ENCODE data around the gene HTR4.

Gene HTR4

DNA sequence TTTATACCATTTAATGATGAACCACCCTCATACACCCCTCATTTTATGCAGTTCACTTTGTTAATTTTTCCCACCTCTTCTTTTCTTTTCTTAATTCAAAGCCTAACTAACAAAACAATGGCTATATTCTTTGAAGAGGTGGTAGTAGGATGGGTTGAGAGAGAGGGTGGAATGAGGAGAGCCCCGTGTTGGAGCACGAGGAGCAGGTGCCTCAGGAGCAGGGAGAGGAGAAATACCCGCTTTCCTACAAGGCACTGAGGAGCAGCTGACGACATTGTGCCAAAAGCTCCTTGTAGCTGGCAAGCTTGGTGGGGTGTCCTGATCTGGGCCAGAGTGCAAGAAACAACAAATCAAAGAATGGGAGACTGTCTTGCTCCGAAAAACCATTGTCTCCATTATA is 129.6 kb downstream of the HTR4 start:
- DNase-seq: no peak

DNA sequence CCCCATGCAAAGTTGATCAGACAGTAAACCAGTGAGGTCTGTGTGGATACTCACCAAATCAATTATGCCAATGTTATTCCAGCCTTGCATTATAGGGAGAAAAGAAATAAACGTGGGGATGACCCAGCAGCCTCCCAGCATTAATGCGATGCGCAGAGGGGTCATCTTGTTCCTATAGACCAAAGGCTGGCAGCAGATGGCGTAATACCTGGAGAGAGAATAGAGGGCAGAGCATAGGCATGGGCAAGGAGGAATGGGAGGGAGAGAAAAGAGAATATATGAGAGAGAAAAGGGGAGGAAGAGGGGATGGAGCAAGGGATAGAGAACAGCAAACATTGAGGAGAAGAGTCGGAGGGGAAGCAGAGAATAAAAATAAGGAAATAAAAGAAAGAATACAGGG is 131.2 kb downstream of the HTR4 start:
- DNase-seq: no peak

DNA sequence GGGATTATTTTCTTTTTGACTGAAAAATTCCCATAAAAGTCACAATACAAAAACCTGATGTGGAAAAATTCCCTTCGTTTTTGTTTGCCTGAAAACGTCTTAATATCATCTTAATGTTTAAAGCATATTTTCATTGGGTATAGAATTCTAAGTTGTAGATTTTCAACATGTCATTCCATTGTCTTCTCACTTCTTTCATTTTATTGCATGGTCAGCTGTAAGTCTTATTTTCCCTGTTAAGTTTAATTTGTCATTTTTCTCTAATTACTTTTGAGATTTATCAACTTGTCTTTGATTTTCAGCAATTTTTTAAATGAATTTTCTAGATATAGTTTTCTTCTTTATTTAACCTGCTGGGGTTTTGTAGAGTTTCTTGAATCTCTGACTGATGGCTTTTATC is 138.9 kb downstream of the HTR4 start:
- no peak for DNase-seq

DNA sequence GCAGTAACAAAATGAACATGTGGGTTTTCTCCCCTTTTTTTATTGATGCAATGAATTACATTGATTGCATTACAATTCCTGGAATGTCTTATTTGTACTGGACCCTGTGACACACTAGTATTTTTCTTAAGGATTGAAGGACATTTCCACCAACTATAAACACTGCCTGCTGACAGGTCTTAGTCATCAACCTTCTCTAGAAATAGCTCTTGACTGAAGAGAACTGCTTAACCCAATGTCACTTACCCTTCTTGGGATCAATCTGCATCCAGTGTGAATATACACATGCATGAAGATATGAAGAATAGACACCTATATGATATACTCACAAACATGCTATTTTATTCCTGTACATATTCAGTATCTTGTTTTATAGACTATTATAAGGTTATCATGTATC is 140.0 kb downstream of the HTR4 start:
- DNase-seq: no peak

DNA sequence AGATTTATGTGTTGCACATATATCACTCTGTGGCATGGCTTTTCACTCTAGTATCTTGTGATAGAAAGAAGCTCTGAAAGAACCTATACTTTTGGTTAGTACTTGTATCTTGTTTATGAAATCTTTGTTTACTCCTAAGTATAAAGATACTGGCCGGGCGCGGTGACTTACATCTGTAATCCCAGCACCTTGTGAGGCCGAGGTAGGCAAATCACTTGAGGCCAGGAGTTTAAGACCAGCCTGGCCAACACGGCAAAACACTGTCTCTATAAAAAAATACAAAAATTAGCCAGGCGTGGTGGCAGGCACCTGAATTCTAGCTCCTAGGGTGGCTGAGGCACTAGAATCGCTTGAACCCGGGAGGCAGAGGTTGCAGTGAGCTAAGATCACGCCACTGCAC is 141.8 kb downstream of the HTR4 start:
- DNase-seq: no peak

DNA sequence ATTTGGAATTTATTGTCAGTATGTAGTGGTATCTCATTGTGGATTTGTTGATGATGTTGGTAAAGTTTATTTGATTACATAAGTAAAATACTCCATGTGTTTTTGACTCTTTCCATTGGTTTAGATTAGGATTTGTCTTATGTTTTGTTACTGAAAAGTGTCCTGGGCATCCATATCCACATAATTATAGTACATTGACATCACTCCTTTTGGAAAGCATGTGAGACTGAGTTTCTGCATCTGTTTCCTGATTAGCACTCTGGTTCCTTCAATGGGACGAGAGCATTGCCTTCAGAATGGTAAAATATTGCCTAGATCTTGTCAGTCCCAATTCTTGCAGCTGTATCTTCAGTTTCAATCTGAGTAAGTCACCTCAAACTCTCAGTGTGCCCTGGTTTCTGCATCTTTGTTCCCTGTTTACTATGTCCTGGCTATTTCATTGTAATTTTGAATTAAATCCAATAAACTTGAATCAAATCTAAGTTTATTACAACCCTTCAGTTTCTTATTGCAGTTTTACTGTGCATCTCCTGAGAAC is 142.4 kb downstream of the HTR4 start:
- DNase-seq: no peak

DNA sequence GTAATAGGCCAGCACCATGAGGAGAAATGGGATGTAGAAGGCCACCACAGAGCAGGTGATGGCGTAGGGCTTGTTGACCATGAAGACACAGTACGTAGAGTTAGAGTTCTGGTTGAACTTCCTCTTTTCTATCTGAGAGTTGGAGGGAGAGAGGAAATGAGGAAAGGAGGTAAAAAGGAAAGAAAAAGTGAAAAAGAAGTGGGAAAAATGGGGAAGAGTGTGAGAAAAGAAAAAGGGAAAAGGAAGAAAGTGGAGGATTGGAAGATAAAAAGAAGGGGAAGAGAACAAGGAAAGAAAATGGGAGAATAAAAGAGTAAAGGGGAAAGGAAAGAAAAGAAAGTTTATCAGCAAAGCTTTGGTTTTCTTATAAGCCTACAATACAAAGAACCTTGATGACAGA is 144.4 kb downstream of the HTR4 start:
- DNase-seq: no peak

DNA sequence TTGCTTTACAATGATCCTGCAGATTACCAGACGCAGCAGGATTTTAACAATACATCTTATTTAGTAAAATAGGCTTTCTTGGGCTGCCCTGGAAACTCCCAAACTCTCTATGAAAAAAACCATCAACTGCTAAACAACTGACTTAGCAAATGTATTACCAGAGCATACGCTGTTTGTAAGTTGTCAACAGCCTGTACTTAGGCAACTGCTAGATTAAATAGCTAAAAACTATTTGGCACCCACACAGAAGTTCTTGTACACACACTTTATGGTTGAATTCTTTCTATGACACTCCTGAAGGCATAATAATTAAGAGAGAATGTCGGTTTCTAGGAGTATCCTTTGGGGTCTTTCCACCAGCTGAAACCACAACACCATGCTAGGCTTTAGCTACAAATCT is 146.7 kb downstream of the HTR4 start:
- no peak for DNase-seq

DNA sequence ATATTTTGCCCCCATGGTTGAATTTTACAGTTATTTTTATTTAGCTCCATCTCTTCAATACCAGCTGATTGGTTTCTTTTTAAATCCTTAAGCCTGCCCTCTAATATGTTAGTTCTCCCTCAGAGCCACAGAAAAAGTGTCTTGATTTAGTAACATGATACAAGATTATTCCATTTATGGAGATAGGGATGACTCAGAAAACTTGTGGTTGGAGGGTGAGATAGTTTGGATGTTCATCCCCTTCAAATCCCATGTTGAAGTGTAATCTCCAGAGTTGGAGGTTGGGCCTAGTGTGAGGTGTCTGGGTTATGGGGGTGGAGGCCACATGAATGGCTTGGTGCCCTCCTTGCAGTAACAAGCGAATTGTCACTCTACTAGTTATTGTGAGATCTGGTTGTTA is 154.9 kb downstream of the HTR4 start:
- no peak for DNase-seq

DNA sequence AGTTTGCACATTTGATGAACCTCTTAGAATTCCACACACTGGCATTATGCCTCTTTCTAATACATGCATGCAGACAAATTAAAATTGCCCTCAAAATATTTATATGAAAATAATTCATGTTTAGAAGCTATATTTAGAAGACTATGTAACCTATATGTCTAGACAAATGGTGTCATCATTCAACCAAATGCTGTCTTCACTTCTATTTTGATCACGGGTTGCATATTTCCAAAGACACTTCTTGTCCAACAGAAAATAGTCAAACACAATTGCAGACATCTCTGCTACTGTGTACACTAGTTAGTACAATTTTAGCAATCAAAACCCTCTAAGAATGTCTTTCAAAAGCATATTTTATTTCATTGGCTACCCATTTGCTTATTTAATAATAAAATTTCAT is 156.6 kb downstream of the HTR4 start:
- no peak for DNase-seq

DNA sequence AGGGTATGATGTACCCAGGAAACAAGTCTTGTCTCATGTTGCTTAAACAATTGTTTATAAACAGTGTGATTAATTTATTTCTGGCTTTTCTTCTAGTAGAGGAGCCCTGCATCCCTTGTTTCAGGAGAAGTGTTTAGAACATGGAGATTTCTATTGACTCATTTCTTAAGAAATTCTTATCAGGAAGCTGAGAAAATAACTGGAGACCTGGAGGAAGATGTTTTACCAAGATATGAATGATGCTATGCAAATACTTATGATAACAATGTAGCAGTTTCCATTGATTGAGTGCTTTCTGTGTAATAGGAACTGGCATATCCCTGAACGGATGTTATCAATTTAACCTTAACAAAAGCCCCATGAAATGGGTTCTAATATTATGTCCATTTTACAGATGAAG is 162.0 kb downstream of the HTR4 start:
- no peak for DNase-seq

DNA sequence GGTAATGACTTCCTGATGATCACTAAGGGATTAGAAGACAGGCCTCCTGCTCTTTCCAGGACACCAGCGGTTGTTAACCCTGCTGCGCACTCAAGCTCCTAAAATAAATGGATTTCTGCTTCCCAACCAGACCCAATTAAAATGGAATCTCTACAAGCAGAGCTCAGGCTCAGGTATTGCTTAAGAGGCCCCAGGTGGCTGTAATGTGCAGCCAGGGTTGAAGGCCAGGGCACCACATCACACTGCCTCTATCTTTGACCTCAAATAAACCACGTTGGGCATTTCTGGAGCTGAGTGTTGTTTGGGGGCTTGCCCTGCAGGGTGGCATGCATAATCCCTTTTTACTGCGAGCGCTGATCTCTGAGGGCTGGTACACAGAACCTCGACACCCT is 162.5 kb downstream of the HTR4 start:
- DNase-seq: no peak

DNA sequence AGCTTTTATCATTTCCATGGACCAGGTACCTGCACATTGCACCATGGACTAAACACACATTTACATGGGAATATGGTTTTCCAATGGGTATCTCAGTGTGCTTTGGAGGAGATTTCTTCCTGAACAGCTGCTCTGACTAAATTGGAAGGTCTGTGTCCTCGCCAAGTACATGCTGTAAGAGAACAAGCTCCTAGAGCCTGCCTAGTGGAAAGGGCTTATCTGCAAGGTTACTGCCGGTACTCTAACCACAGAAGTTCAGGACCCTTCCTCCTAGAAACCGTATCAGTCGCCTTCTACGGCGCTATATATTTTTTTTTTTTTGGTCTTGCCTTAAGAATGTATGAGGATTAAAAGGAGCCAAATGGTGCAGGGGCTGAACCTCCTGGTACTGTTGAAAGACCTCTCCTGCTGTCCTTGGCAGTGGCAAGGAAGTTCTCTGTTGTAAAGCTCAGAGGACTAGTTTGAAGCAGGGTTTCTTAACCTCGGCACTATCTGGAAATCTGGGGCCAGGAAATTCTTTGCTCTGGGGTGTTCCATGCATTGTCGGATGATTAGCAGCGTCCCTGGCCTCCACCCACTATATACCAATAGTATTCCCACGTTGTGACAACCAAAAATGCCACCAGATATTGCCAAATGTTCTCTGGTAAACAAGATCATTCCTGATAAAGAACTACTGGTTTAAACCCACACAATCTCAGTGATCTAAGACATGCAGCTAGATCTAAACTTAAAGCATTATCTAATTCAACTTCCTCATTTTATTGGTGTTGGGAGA is 163.1 kb downstream of the HTR4 start:
- no peak for DNase-seq

DNA sequence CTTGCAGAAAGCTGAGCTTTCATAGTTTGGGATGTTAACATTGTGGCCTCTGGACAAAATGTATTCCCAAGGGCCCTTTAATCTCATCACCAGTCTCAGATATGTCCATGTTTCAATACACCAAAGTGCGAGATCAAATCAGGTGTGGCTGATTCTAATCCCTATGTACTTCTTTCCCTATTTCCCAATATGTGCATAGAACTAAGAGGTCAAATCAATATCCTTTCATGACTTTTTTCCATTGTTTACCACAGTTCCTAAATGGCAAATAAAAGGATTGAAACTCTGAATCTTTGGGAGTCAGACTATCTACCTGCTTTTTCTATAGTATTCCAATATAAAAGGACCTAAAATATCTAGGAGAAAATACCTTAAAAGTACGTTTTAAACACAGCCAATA is 165.6 kb downstream of the HTR4 start:
- DNase-seq: no peak

DNA sequence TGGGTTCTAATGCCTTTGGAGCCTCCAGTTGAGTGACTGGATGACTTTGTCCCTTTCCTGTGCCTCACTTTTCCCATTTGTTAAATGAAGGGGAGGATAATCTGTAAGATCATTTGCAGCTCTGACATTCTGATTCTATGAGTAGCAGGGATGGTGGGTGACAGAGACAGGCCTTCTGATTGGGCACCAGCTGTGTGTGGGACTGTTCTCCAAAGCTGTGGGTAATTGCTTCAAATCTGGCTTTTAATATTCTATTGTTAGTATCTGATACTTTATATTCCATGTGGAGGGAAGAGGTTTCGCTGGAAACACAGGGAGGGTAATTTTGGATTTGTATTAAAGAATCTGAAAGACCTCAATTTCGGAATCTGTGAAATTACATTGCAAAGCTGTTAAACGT is 167.9 kb downstream of the HTR4 start:
- no peak for DNase-seq

DNA sequence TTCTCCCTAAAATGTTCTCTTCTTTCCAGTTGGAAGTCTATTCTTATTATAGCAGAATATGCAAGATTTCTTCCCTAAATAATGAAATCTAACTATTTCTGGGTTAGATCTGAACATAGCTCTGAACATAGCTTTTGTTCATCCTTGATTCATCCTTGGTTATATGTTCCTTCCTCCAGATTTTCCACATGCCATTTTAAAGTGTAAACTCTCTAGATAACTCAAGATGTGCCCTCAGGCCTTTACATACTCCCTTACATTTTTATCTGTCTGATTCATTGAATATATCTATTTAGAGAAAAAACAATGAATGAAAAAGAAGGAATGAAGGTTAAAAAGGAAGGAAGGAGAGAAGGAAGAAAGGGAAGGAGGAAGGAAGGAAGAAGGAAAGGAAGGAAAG is 169.7 kb downstream of the HTR4 start:
- no peak for DNase-seq

DNA sequence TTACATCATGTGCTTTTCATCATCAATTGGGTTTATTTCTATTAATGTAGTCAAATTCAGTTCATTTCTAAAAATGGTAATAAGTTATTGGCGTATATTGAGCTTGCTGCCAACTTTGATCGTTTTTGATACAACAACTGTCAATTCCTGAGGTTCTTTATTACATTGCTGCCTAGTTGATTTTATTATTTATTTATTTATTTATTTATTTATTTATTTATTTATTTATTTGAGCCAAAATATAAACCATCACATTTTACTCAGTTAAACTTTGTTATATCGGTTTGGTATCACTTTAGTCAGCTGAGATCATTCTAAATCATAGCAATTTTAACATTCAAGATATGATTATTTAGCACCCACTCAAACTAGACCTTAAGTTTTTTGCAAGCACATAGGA is 170.6 kb downstream of the HTR4 start:
- DNase-seq: no peak

DNA sequence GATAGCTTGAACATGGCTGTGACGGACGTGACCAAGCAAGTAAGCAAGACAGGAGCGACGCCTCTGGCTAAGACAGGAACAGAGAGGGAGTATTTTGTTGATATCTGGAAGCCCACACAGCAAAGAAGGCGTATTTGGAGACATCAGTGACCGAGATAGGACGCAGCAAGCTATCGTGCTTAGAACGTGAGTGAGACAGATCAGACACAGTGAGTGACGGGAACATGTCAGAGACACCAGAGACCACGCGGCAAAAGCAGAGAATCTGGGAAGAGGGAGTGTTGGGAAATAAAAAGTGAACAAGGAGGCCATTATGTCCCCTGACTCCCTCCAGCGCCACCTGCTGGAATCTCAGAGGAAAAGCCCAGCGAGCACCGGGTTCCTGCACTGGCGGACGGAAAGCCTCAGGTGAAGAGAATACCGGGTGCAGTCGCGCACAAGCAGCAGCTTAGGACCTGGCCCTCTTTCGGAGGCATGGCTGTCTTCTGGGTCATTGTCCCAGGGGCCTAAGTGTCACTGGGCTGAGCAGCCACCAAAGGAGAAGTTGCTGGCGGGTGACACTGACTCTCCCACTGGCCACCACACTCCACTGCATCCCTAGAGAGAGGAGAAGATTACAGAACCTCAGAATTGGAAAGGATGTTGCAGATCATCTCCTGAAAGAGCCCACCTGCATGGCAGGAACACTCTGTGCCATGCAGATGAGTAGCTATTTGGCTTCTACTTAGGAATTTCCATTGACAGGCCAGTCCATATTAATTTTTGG is 171.4 kb downstream of the HTR4 start:
- DNase-seq: no peak

DNA sequence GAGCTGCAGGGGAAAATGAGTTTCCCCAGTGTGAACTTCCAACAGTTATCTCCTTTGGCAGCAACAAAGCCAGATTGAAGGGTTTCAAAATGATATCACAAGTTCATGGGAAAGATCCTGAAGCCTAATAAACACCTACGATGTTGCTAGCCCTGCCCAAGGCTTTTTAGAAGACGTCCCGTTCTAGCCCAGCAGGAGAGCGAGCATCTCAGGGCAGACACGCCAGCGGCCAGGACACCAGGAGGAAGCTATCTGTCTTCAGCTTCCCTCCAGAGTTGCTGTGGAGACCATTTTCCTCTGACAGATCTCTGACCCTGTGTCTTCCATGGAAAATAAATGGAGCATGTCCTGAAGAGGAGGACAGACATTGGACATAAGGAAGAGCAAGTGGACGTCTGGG is 172.1 kb downstream of the HTR4 start:
- DNase-seq: no peak

DNA sequence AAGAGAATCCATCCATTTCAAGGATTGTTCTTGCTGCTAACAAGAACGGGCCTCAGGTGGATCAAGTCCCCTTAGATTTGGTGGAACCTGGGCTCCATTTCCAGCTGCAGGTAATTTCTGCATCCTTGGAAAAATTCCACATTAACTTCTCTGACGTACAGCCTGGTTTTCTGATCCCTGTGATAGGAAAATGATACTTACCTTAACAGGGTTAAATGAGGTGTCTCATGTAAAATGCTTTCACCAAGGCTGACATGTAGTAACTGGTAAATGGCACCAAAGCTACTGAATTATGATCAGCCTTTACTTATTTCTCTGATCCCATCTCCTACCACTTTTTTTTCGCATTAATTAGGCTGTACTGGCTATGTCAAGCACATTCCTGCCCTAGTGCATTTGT is 176.9 kb downstream of the HTR4 start:
- DNase-seq: no peak

DNA sequence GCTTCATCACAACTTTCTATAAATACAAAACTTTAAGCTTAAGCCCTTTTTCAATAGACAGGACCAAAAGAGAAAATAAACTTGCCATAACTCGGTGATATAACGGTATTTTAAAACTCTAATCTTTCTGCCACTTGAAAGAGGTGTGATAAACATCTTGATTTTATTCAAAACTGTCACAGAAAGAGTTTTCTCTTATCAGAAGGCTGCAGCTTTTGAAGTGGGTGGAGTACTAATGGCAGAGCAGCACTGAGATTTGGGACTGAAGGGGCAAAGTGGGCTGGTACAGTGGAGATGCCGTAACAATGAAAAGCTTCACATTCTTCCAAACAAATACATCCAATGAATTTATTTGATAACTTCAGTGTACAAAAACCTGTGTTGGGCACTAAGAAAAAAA is 178.0 kb downstream of the HTR4 start:
- DNase-seq: no peak

DNA sequence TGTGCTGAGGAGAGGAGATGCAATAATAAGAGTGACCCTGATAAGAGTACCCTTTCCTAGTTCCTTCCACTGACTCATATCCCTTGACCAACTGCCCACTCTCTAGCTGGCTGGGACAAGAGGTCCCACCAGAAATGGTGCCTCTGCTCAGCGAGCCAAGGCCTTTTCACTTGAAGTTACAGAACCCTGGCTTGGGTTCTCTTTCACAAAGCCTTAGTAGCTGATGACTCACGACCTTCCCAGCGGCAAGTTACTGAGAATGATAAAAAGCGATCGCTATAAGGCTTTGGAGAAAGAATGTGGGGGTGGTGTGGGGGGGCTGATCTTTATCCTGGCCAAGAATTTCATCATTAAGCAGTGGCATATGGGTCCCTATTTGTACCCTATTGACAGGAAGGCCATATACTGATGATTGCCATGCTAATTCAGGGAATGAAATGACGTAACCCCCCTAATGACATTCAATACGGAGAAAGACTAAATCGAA is 180.3 kb downstream of the HTR4 start:
- no peak for DNase-seq

DNA sequence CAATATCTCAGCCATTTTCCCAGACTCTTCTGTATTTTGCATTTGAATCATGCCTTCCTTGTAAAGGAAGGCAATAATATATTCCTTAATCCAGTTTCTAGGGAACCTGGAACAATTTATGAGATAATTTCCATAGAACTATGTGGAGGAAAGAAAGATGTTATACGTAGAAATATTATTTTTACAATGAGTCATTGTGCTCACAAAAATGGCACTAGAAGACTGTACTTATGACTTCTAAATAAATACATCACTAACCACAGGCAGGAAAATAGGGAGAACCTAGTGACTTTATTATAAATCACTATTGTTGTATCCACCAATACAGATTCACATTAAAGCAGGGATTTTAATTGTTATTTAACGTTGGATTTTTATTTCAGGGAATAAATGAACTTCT is 182.9 kb downstream of the HTR4 start:
- DNase-seq: no peak

DNA sequence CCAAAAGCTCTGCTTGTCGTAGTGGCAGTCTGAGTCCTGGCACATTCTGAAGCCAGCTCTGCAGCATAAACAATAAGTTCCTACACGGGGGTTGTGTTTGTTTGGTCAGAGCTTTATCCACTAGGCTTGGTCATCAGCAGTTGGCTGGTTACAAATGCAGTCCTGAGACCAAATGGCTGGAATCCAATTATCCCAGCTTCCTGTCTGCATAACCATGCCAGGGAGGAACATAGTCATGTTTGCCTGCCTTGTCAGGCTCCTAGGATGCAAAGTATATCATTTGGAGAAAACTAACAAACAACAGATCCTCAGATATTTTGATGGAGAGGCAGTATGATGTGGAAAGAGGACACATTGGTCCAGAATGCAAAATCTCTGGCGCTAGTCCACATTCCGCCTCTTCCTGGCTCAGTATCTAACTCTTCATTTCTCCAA is 184.8 kb downstream of the HTR4 start:
- no peak for DNase-seq
